GM12801 (cell line): ENCODE results near the gene MYO3B.

Experiments used
- CTCF ChIP-seq: IDR thresholded peaks from one replicate; pipeline ENCODE4 v1.5.1; 2011; ENCODE audit warnings: control low read depth; ENCODE audit not compliant: insufficient read length; ENCODE audit errors: extremely low read depth

Gene MYO3B

GRCh38 chr2:170652637-170653417 is 474.9 kb downstream of the MYO3B start:
- TF ChIP-seq CTCF, result no peak

GRCh38 chr2:170656669-170657068 is 478.7 kb downstream of the MYO3B start:
- TF ChIP-seq CTCF, result no peak

- TF ChIP-seq CTCF, result no peak
Observed at GRCh38 chr2:170660409-170660808, 482.5 kb downstream of the MYO3B start.

GRCh38 chr2:170665743-170666142 is 487.8 kb downstream of the MYO3B start:
- no peak for TF ChIP-seq CTCF

- no peak for TF ChIP-seq CTCF
Observed at GRCh38 chr2:170669909-170670308, 492.0 kb downstream of the MYO3B start.

- no peak for TF ChIP-seq CTCF
Observed at GRCh38 chr2:170670651-170671050, 492.7 kb downstream of the MYO3B start.

- no peak for TF ChIP-seq CTCF
Observed at GRCh38 chr2:170671079-170671478, 493.1 kb downstream of the MYO3B start.
